Endothelial cell of umbilical vein (primary cell): ENCODE data around the gene PRLR.

Source experiments
- EZH2 ChIP-seq: IDR thresholded peaks from 2 replicates; pipeline ENCODE4 v1.6.1; 2012; ENCODE audit warnings: borderline replicate concordance, low read depth, mild to moderate bottlenecking, moderate library complexity, low read length, inconsistent platforms; ENCODE audit not compliant: severe bottlenecking
- MYC ChIP-seq: IDR thresholded peaks from one replicate; pipeline ENCODE4 v1.6.1; 2011; ENCODE audit warnings: mild to moderate bottlenecking, low read depth, low read length
- POLR2A ChIP-seq: IDR thresholded peaks from 2 replicates; pipeline ENCODE4 v1.6.1; 2012; ENCODE audit warnings: low read depth, mild to moderate bottlenecking, control low read depth, low read length
- POLR2AphosphoS5 ChIP-seq: IDR thresholded peaks from 2 replicates; pipeline ENCODE4 v1.6.1; 2012; ENCODE audit warnings: low read depth, mild to moderate bottlenecking, control low read depth, low read length, moderate library complexity; ENCODE audit not compliant: insufficient read depth
- TF ChIP-seq, protein P1 (sequence below), 2 donors: IDR thresholded peaks; 1 replicate in 1 of 2; 2 replicates in 1 of 2; pipeline ENCODE4 v1.5.1; 2011; ENCODE audit warnings: low read length in 2 of 2, mild to moderate bottlenecking in 2 of 2, moderate library complexity in 2 of 2, control low read depth in 1 of 2, inconsistent platforms in 1 of 2, low read depth in 1 of 2; ENCODE audit not compliant: insufficient read depth in 1 of 2; ENCODE audit errors: extremely low read depth in 1 of 2

DNA sequence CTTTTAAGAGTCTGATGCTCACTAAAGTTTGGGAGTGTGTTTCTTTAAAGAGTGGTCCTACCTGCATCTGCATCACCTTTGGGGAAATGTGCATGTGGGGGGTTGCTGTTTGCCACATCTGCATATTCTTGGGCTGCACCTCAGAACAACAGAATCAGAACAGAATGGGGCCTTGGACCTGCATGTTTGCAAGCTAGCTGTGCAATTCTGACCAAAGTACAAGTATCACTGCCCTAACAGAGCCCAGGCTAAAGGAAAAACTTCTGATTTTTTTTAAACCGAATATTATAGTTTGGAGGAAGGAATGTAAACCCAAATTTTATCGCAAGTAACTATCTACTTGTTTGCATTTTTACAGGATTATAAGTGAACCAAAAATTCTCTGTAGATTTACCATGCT, 34.2 kb upstream of the PRLR start:
- TF ChIP-seq, protein P1, sequence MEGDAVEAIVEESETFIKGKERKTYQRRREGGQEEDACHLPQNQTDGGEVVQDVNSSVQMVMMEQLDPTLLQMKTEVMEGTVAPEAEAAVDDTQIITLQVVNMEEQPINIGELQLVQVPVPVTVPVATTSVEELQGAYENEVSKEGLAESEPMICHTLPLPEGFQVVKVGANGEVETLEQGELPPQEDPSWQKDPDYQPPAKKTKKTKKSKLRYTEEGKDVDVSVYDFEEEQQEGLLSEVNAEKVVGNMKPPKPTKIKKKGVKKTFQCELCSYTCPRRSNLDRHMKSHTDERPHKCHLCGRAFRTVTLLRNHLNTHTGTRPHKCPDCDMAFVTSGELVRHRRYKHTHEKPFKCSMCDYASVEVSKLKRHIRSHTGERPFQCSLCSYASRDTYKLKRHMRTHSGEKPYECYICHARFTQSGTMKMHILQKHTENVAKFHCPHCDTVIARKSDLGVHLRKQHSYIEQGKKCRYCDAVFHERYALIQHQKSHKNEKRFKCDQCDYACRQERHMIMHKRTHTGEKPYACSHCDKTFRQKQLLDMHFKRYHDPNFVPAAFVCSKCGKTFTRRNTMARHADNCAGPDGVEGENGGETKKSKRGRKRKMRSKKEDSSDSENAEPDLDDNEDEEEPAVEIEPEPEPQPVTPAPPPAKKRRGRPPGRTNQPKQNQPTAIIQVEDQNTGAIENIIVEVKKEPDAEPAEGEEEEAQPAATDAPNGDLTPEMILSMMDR (IDR thresholded peaks at IDR 0.05; ENCODE audit: extremely low read depth in 1 of 2, insufficient read depth in 1 of 2, low read depth in 1 of 2, low read length in 2 of 2) = no peak
- TF ChIP-seq POLR2AphosphoS5 (no peak), MYC (no peak), EZH2 (no peak), POLR2A (no peak)
